HepG2 (cell line): ENCODE results near the gene MTMR1. TPM values are rescaled to one million over a fixed set of nuclear protein-coding genes. Genes with fewer than 3 reads are reported as not detected.
A peak's percentile ranks its signal among the peaks of the same experiment; 100 is the strongest.

ENCODE experiments used
- ATF2 ChIP-seq: sonication (generic); formaldehyde crosslinking; IDR thresholded peaks from 2 replicates; pipeline ENCODE4 v1.4.0; 2020; ENCODE audit warnings: missing genetic modification reagents
- ETV5 ChIP-seq: IDR thresholded peaks from 2 replicates; pipeline ENCODE4 v1.6.1; 2018; ENCODE audit warnings: missing biosample characterization, missing genetic modification reagents, inconsistent platforms, borderline replicate concordance
- FOXC1 ChIP-seq: sonication (generic); formaldehyde crosslinking; IDR thresholded peaks from 2 replicates; pipeline ENCODE4 v1.8.0; 2022; ENCODE audit warnings: mild to moderate bottlenecking, missing genetic modification reagents, borderline replicate concordance
- KLF13 ChIP-seq: sonication (generic); formaldehyde crosslinking; IDR thresholded peaks from 2 replicates; pipeline ENCODE4 v1.4.0; 2020; ENCODE audit warnings: mild to moderate bottlenecking, missing genetic modification reagents
- KLF9 ChIP-seq: IDR thresholded peaks from 2 replicates; pipeline ENCODE4 v1.6.1; 2016; ENCODE audit warnings: low read depth
- LRRFIP1 ChIP-seq: sonication (generic); formaldehyde crosslinking; conservative IDR thresholded peaks from 2 replicates; pipeline ENCODE4 v1.4.0; 2020; ENCODE audit warnings: missing genetic modification reagents
- MTA1 ChIP-seq: sonication (generic); formaldehyde crosslinking; IDR thresholded peaks from 2 replicates; pipeline ENCODE4 v1.4.0; 2020; ENCODE audit warnings: missing genetic modification reagents, mild to moderate bottlenecking, borderline replicate concordance
- MTA3 ChIP-seq: sonication (generic); formaldehyde crosslinking; IDR thresholded peaks from 2 replicates; pipeline ENCODE4 v1.4.0; 2020; ENCODE audit warnings: missing genetic modification reagents
- NR2C2 ChIP-seq: sonication (generic); formaldehyde crosslinking; IDR thresholded peaks from 2 replicates; pipeline ENCODE4 v1.4.0; 2020; ENCODE audit warnings: missing genetic modification reagents, mild to moderate bottlenecking, moderate library complexity, borderline replicate concordance
- PHF8 ChIP-seq: sonication (generic); formaldehyde crosslinking; IDR thresholded peaks from 2 replicates; pipeline ENCODE4 v1.5.0; 2020; ENCODE audit warnings: missing genetic modification reagents
- RBM22 ChIP-seq: fragments of 200-400 bp; formaldehyde crosslinking; optimal IDR thresholded peaks from 2 replicates; pipeline ENCODE3; 2017; ENCODE audit warnings: mild to moderate bottlenecking, low read length, moderate library complexity
- RCOR2 ChIP-seq: IDR thresholded peaks from 2 replicates; pipeline ENCODE4 v1.6.1; 2016; ENCODE audit warnings: missing biosample characterization, missing genetic modification reagents
- REXO4 ChIP-seq: sonication (generic); formaldehyde crosslinking; IDR thresholded peaks from 2 replicates; pipeline ENCODE4 v1.8.0; 2022; ENCODE audit warnings: missing genetic modification reagents, mild to moderate bottlenecking, borderline replicate concordance
- RFX1 ChIP-seq: fragments of 450-650 bp; IDR thresholded peaks from 2 replicates; pipeline ENCODE4 v1.6.1; 2017
- SAP130 ChIP-seq: IDR thresholded peaks from 2 replicates; pipeline ENCODE4 v1.6.1; 2016; ENCODE audit warnings: low read depth
- SNAPC5 ChIP-seq: sonication (generic); formaldehyde crosslinking; IDR thresholded peaks from 2 replicates; pipeline ENCODE4 v1.8.1; 2023; ENCODE audit warnings: mild to moderate bottlenecking, missing genetic modification reagents, borderline replicate concordance
- XBP1 ChIP-seq: sonication (generic); formaldehyde crosslinking; IDR thresholded peaks from 2 replicates; pipeline ENCODE4 v1.5.0; 2020; ENCODE audit warnings: missing genetic modification reagents
- XRCC5 ChIP-seq: fragments of 200-400 bp; formaldehyde crosslinking; optimal IDR thresholded peaks from 2 replicates; pipeline ENCODE3; 2017; ENCODE audit warnings: mild to moderate bottlenecking, low read length
- ZBTB1 ChIP-seq: sonication (generic); formaldehyde crosslinking; IDR thresholded peaks from 2 replicates; pipeline ENCODE4 v1.4.0; 2020; ENCODE audit warnings: missing genetic modification reagents, borderline replicate concordance
- ZFP41 ChIP-seq: sonication (generic); formaldehyde crosslinking; IDR thresholded peaks from 2 replicates; pipeline ENCODE4 v1.4.0; 2020; ENCODE audit warnings: mild to moderate bottlenecking, missing genetic modification reagents, borderline replicate concordance
- ZFP82 ChIP-seq: sonication (generic); formaldehyde crosslinking; IDR thresholded peaks from 2 replicates; pipeline ENCODE4 v1.5.1; 2020; ENCODE audit warnings: mild to moderate bottlenecking, missing genetic modification reagents, borderline replicate concordance
- ZNF234 ChIP-seq: sonication (generic); formaldehyde crosslinking; conservative IDR thresholded peaks from 2 replicates; pipeline ENCODE4 v1.5.1; 2020; ENCODE audit warnings: mild to moderate bottlenecking, missing genetic modification reagents
- ZNF572 ChIP-seq: sonication (generic); formaldehyde crosslinking; IDR thresholded peaks from 2 replicates; pipeline ENCODE4 v1.5.1; 2020; ENCODE audit warnings: mild to moderate bottlenecking, missing genetic modification reagents
- ZNF644 ChIP-seq: IDR thresholded peaks from 2 replicates; pipeline ENCODE4 v1.6.1; 2016; ENCODE audit warnings: low read depth
- ZNF720 ChIP-seq: sonication (generic); formaldehyde crosslinking; IDR thresholded peaks from 2 replicates; pipeline ENCODE4 v1.4.0; 2020; ENCODE audit warnings: missing genetic modification reagents
- ZNF772 ChIP-seq: sonication (generic); formaldehyde crosslinking; IDR thresholded peaks from 2 replicates; pipeline ENCODE4 v1.5.0; 2020; ENCODE audit warnings: mild to moderate bottlenecking, missing genetic modification reagents
- ZNF777 ChIP-seq: sonication (generic); formaldehyde crosslinking; IDR thresholded peaks from 2 replicates; pipeline ENCODE4 v1.4.0; 2020; ENCODE audit warnings: missing genetic modification reagents
- polyA plus RNA-seq, 8 experiments: library from polyadenylated mRNA; depleted of rRNA in 3 of 8; stranded (reverse) in 7 of 8; unstranded in 1 of 8; fragments of >200 nt; fragmentation: Illumina TruSeq in 4 of 8; extraction: Trizol in 4 of 8; gene quantifications; 2 replicates each; pipeline versions ENCODE4 v1.2.1 to v1.2.3, GENCODE V29; 2011 to 2016; ENCODE audit warnings: low read depth in 4 of 8, missing spikeins in 1 of 8, mixed read lengths in 1 of 8; ENCODE audit not compliant: insufficient read depth in 1 of 8
- total RNA-seq, 5 experiments: library from RNA; depleted of rRNA; stranded (reverse); fragments of >200 nt; fragmentation: Illumina TruSeq; extraction: Trizol; gene quantifications; 2 replicates each; pipeline ENCODE4 v1.2.3, GENCODE V29; 2016; ENCODE audit warnings: low read depth in 1 of 5
- TF ChIP-seq, protein P1 (sequence below): sonication (generic); formaldehyde crosslinking; IDR thresholded peaks from 2 replicates; pipeline ENCODE4 v1.5.1; 2020; ENCODE audit warnings: missing genetic modification reagents, mild to moderate bottlenecking, borderline replicate concordance

MTMR1 gene
- total and polyA plus RNA-seq, 2 of the 13 experiments (the other 11 are each of a cell fraction or from before 2014, with no cell fraction given) = 8.9 to 11.1 TPM

- TF ChIP-seq RBM22 = no peak
- no peak for TF ChIP-seq ATF2 (CRISPR knock-in tag)
- no peak for TF ChIP-seq XBP1
- no peak for TF ChIP-seq FOXC1 (CRISPR knock-in tag)
- TF ChIP-seq ETV5 (CRISPR knock-in tag) = peak; percentile 71
- peak; percentile 46; the same call in 1 of the 2 replicates for TF ChIP-seq SAP130 (CRISPR knock-in tag)
- peak; percentile 29; the same call in 1 of the 2 replicates for TF ChIP-seq NR2C2 (CRISPR knock-in tag)
- no peak for TF ChIP-seq REXO4 (CRISPR knock-in tag)
- no peak for TF ChIP-seq ZFP82 (CRISPR knock-in tag)
- TF ChIP-seq MTA3 (CRISPR knock-in tag) = no peak
- TF ChIP-seq XRCC5 = no peak
- no peak for TF ChIP-seq ZNF234 (CRISPR knock-in tag)
- TF ChIP-seq KLF13 (CRISPR knock-in tag) = no peak
- no peak for TF ChIP-seq RFX1
- no peak for TF ChIP-seq LRRFIP1 (CRISPR knock-in tag)
- peak; percentile 18; the same call in 1 of the 2 replicates for TF ChIP-seq PHF8 (CRISPR knock-in tag)
- no peak for TF ChIP-seq ZNF720
- TF ChIP-seq, protein P1, sequence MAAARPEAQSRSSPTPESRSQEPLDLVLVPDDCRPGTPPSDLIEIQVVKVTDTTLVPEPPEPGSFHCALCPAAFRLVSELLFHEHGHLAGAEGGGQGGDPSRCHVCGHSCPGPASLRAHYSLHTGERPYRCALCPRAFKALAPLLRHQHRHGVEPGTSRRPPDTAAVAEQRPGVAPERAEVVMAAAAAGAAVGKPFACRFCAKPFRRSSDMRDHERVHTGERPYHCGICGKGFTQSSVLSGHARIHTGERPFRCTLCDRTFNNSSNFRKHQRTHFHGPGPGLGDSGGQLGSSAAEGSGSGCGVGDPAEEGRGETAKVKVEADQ (CRISPR knock-in tag) = no peak
- no peak for TF ChIP-seq SNAPC5 (CRISPR knock-in tag)
- no peak for TF ChIP-seq RCOR2
- TF ChIP-seq MTA1 (CRISPR knock-in tag) = no peak
- no peak for TF ChIP-seq KLF9 (CRISPR knock-in tag)
- no peak for TF ChIP-seq ZNF644 (CRISPR knock-in tag)
- no peak for TF ChIP-seq ZBTB1 (CRISPR knock-in tag)
- no peak for TF ChIP-seq ZNF777 (CRISPR knock-in tag)
- TF ChIP-seq ZNF572 = no peak
- TF ChIP-seq ZFP41 (CRISPR knock-in tag) = no peak
- TF ChIP-seq ZNF772 (CRISPR knock-in tag) = no peak
Measured at GRCh38 chrX:150693725-150694574, 754 bp downstream of the MTMR1 start (continued).
